HEK293 (cell line): ENCODE results near the gene NEU4.
"Not testable (repeated sequence)": the region's sequence is repeated elsewhere in the genome, so short reads cannot be mapped to it uniquely, and the experiment has no call there.

ENCODE experiments used
- CTCF ChIA-PET: fragments of 350-600 bp; formaldehyde crosslinking; extraction: SDS; loops from one replicate; lab custom pipeline; 2021; ENCODE audit warnings: antibody characterized with exemption; lab: Yijun Ruan, JAX
- POLR2A ChIA-PET: fragments of 300-600 bp; formaldehyde crosslinking; extraction: SDS; loops from one replicate; lab custom pipeline; 2020; ENCODE audit warnings: antibody characterized with exemption, inconsistent platforms; lab: Yijun Ruan, JAX
- H3K27ac ChIP-seq: fragments of 200-500 bp; sonication (Bioruptor generic); 2 replicates; pipeline ENCODE4 v1.5.1; 2014; ENCODE audit warnings: low read depth, low read length, control low read depth, inconsistent platforms; ENCODE audit errors: extremely low read depth
- H3K36me3 ChIP-seq, 2 experiments: fragments of 200-500 bp in 1 of 2; sonication (Bioruptor generic) in 1 of 2; 1 replicate in 1 of 2; 2 replicates in 1 of 2; pipeline ENCODE4 v1.5.1; 2014 to 2017; ENCODE audit warnings: inconsistent platforms in 2 of 2, low read length in 2 of 2; ENCODE audit not compliant: control insufficient read depth in 2 of 2, insufficient read depth in 1 of 2
- H3K4me1 ChIP-seq: fragments of 200-500 bp; sonication (Bioruptor generic); 2 replicates; pipeline ENCODE4 v1.5.1; 2014; ENCODE audit warnings: mild to moderate bottlenecking, low read length, inconsistent platforms; ENCODE audit not compliant: control insufficient read depth, insufficient read depth
- H3K4me3 ChIP-seq: 2 replicates; pipeline ENCODE4 v1.5.1; 2011; ENCODE audit warnings: low read depth, mild to moderate bottlenecking, control low read depth, low read length, moderate library complexity
- H3K9me3 ChIP-seq: fragments of 200-500 bp; sonication (Bioruptor generic); 2 replicates; pipeline ENCODE4 v1.5.1; 2014; ENCODE audit warnings: low read depth, low read length, inconsistent platforms; ENCODE audit not compliant: control insufficient read depth, insufficient read depth
- ELK4 ChIP-seq: IDR thresholded peaks from 2 replicates; pipeline ENCODE4 v1.6.1; 2011; ENCODE audit warnings: mild to moderate bottlenecking, low read depth, low read length, borderline replicate concordance
- PRDM2 ChIP-seq: fragments of 450-650 bp; formaldehyde crosslinking; IDR thresholded peaks from 2 replicates; pipeline ENCODE4 v1.5.1; 2016; ENCODE audit warnings: missing biosample characterization, missing genetic modification characterization, borderline replicate concordance
- RBAK ChIP-seq: fragments of 450-650 bp; formaldehyde crosslinking; IDR thresholded peaks from 2 replicates; pipeline ENCODE4 v1.5.1; 2016; ENCODE audit warnings: missing biosample characterization, missing genetic modification characterization
- SETDB1 ChIP-seq: IDR thresholded peaks from one replicate; pipeline ENCODE4 v1.6.1; 2017; ENCODE audit warnings: mild to moderate bottlenecking, low read length, moderate library complexity, mixed read lengths; ENCODE audit not compliant: insufficient read length
- ZBTB10 ChIP-seq: fragments of 450-650 bp; formaldehyde crosslinking; IDR thresholded peaks from 2 replicates; pipeline ENCODE4 v1.5.1; 2016; ENCODE audit warnings: missing biosample characterization, missing genetic modification characterization
- ZFP3 ChIP-seq: fragments of 450-650 bp; formaldehyde crosslinking; IDR thresholded peaks from 2 replicates; pipeline ENCODE4 v1.5.1; 2016; ENCODE audit warnings: low read depth, missing biosample characterization, missing genetic modification characterization
- ZNF114 ChIP-seq: fragments of 450-650 bp; formaldehyde crosslinking; IDR thresholded peaks from 2 replicates; pipeline ENCODE4 v1.5.0; 2017; ENCODE audit warnings: missing biosample characterization, missing genetic modification characterization
- ZNF146 ChIP-seq: fragments of 450-650 bp; formaldehyde crosslinking; IDR thresholded peaks from 2 replicates; pipeline ENCODE4 v1.5.1; 2016; ENCODE audit warnings: missing biosample characterization, missing genetic modification characterization
- ZNF16 ChIP-seq: fragments of 450-650 bp; formaldehyde crosslinking; IDR thresholded peaks from 2 replicates; pipeline ENCODE4 v1.5.1; 2016; ENCODE audit warnings: low read depth, missing biosample characterization, missing genetic modification characterization
- ZNF175 ChIP-seq: fragments of 450-650 bp; formaldehyde crosslinking; IDR thresholded peaks from 2 replicates; pipeline ENCODE4 v1.5.1; 2016; ENCODE audit warnings: missing biosample characterization, missing genetic modification characterization
- ZNF776 ChIP-seq: fragments of 450-650 bp; formaldehyde crosslinking; IDR thresholded peaks from 2 replicates; pipeline ENCODE4 v1.5.0; 2017; ENCODE audit warnings: missing biosample characterization, missing genetic modification characterization, borderline replicate concordance
- ZNF830 ChIP-seq: fragments of 450-650 bp; IDR thresholded peaks from 2 replicates; pipeline ENCODE4 v1.5.0; 2018; ENCODE audit warnings: missing biosample characterization, missing genetic modification characterization, low read depth, mild to moderate bottlenecking, moderate library complexity
- ZSCAN30 ChIP-seq: fragments of 450-650 bp; IDR thresholded peaks from 2 replicates; pipeline ENCODE4 v1.5.1; 2018; ENCODE audit warnings: missing biosample characterization, mild to moderate bottlenecking, missing genetic modification characterization, moderate library complexity

The NEU4 gene

DNA sequence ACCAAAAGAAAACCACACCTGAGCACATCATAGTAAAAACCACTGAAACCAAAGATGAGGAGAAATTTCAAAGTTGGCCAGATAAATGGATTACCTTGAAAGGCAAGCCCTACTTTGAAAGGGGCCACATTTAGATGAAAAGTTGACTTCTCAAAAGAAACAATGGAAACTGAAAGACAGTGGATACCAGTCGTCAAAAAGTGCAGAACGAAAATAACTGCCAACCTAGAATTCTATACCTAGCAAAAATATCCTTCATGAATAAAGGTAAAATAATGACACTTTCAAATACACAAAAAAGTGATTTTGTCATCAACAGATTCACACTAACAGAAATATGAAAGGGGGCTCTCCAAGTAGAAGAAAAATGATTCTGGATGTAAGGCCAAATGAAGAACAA, 18.4 kb downstream of the NEU4 start:
- Histone ChIP-seq H3K36me3 (no peaks in the 10 kb centered on the region), H3K9me3 (no peaks in the 10 kb centered on the region), H3K4me3 (no peak overlapping the region), H3K4me1 (no peaks in the 10 kb centered on the region), H3K27ac (no peak overlapping the region)
- ChIA-PET CTCF (no interaction called here), POLR2A (no interaction called here)
- TF ChIP-seq SETDB1 (peak; percentile 88), PRDM2 (tag by site-specific recombination) (no peak)

DNA sequence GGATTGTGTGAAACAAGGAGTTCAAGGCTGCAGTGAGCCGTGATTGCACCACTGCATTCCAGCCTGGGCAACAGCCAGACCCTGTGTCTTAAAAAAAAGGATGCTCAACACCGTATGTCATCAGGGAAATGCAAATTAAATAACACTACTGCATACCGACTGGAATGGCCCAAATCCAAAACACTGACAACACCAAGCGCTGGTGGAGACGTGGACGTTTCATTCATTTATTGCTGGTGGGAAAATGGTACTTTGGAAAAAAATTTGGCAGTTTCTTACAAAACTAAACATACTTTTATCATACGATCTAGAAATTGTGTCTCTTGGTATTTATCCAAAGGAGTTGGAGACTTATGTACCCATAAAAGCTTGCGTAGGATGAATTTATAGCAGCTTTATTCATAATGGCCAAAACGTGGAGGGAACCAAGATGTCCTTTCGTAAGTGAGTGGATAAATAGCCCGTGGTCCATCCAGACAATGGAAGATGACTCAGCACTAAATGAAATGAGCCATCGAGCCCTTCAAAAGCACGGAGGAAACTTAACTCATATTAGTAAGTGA, 24.2 kb downstream of the NEU4 start:
- CTCF ChIA-PET, result no interaction called here
- no peak overlapping the region for H3K27ac ChIP-seq
- no peak overlapping the region for H3K4me3 ChIP-seq
- H3K4me1 ChIP-seq, result no peaks in the 10 kb centered on the region
- H3K36me3 ChIP-seq, result no peaks in the 10 kb centered on the region
- no peak for TF ChIP-seq RBAK (tag by site-specific recombination)
- TF ChIP-seq ZSCAN30 (tag by site-specific recombination), result no peak
- TF ChIP-seq ZNF114 (tag by site-specific recombination), result no peak
- no peak for TF ChIP-seq ELK4
- TF ChIP-seq ZNF16, result no peak
- no peak for TF ChIP-seq ZFP3 (tag by site-specific recombination)
- no peak for TF ChIP-seq ZBTB10 (tag by site-specific recombination)
- no peak for TF ChIP-seq ZNF175 (tag by site-specific recombination)
- no peak for TF ChIP-seq ZNF776 (tag by site-specific recombination)
- no peak for TF ChIP-seq ZNF146 (tag by site-specific recombination)
- no peak for TF ChIP-seq ZNF830
- H3K9me3 ChIP-seq, result no peaks in the 10 kb centered on the region
- POLR2A ChIA-PET, result no interaction called here

DNA sequence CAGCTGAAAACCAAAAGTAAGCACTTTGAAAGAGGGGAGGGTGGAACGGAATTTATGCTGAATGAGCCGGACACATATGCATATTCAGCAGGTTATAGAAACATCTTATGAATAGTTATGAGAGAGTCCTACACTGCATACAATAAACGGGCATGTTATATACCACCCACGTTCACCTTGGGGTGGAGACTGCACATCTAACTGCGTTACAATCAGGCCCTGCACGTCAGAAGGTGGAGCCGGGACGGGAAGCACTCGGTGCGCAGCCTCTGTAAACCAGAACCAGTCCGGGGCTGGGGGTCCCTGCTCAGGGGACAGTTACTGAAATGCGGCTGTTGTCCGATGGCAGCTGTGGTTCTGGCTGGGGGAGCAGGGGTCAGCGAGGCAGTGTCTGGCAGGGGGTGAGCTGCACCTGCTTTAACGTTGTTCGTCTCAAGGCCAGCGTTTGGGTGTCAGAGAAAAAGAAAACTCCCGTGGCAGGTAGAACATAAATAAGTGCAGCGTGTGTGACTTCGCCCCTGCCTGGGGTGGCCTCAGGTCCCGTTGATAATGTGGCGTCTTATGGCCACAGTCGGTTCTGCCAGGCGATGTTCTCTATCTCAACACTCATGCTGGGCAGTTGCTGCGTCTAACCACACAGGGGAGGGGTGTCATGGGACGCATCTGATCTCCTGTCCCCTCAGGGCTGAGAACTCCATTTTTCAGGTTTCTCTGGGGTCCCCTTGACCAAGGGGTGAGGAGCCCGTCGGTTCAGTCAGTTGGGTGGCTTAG, 24.9 kb downstream of the NEU4 start:
- H3K4me1 ChIP-seq, H3K4me3 ChIP-seq, H3K36me3 ChIP-seq, CTCF ChIA-PET, H3K9me3 ChIP-seq, H3K27ac ChIP-seq: not testable (repeated sequence)
- POLR2A ChIA-PET, result interaction anchor here (0.7 kb wide), 1 partner anchor 10 kb away, joined by 4 read pairs; no protein-coding TSS in a partner anchor
